ENCODE data around the gene CBR4.

The CBR4 gene

DNA sequence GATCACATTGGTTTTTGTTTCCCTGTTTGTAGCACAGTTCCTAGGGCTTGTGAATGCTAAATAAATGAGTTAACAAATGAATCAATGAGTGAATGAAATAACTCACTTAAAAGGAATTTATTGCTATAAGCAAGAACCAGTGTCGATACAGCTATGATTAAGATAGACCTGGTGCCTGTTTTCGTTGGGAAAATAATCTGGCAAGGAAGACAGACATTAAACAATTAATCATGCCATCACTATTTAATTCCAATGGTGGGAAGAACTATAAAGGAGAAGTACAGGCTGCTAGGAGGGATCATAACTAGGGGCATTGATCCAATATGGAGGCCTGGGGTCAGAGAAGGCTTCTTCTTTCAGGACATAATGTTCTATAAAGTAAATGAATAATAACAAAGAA, 4.5 kb upstream of the CBR4 start:
- H3K4me3 ChIP-seq (ENCODE audit: low read length): no peak overlapping the region
- DNase-seq (ENCODE audit: low read depth, low spot score): no peak
- no peaks in the 10 kb centered on the region for H3K9me3 ChIP-seq (ENCODE audit: control insufficient read depth, insufficient read depth, low read length)
- H3K36me3 ChIP-seq (ENCODE audit: control insufficient read depth, insufficient read depth, low read length): no peaks in the 10 kb centered on the region
- H3K27ac ChIP-seq (ENCODE audit: low read length): no peak overlapping the region
- no peaks in the 10 kb centered on the region for H3K27me3 ChIP-seq (ENCODE audit: control insufficient read depth, insufficient read depth, low read length)
- no peaks in the 10 kb centered on the region for H3K4me1 ChIP-seq (ENCODE audit: control insufficient read depth, insufficient read depth, low read length)
- WGBS (ENCODE audit: insufficient coverage, insufficient read length): no CpG with 5 or more reads among the region's 2 CpGs

DNA sequence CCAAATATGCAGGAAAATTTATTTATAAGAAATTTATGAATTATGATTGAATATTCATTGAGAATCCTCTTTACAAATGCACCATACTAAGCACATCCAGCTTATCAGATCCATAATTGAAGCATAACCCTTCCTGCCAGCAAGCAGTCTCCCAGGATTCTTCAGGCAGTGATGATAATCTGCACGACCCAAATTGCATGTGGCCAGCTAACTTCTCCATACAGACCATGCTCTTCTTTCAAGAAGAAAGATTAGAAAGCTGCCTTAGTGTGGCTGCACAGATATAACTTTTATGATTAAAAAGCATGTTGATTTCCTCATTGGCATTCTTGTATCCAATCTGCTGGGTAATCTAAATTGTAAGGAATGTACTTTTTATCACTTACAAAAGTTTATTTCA, 3.3 kb upstream of the CBR4 start:
- Histone ChIP-seq H3K27ac (ENCODE audit: low read length) (no peak overlapping the region), H3K4me1 (ENCODE audit: control insufficient read depth, insufficient read depth, low read length) (no peaks in the 10 kb centered on the region), H3K27me3 (ENCODE audit: control insufficient read depth, insufficient read depth, low read length) (no peaks in the 10 kb centered on the region), H3K36me3 (ENCODE audit: control insufficient read depth, insufficient read depth, low read length) (no peaks in the 10 kb centered on the region), H3K9me3 (ENCODE audit: control insufficient read depth, insufficient read depth, low read length) (no peaks in the 10 kb centered on the region), H3K4me3 (ENCODE audit: low read length) (no peak overlapping the region)
- no peak for DNase-seq (ENCODE audit: low read depth, low spot score)
- WGBS (ENCODE audit: insufficient coverage, insufficient read length): no CpG with 5 or more reads among the region's 1 CpG

DNA sequence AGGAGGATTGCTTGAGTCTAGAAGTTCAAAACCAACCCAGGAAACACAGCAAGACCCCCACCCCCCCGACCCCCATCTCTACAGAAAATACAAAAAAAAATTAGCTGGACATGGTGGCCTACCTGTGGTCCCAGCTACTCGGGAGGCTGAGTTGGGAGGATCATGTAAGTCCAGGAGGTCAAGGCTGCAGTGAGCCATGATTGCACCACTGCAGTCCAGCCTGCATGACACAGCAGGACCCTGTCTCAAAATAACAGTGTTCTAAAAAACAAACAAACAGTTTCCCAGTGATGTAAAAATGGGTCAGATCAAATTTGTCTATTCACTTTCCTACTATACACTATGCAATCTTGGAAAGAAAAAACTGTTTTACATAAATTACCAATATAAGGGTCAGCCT, 2.0 kb upstream of the CBR4 start:
- H3K36me3 ChIP-seq (ENCODE audit: control insufficient read depth, insufficient read depth, low read length): no peaks in the 10 kb centered on the region
- DNase-seq (ENCODE audit: low read depth, low spot score): no peak
- H3K27me3 ChIP-seq (ENCODE audit: control insufficient read depth, insufficient read depth, low read length): no peaks in the 10 kb centered on the region
- H3K9me3 ChIP-seq (ENCODE audit: control insufficient read depth, insufficient read depth, low read length): no peaks in the 10 kb centered on the region
- no peak overlapping the region for H3K4me3 ChIP-seq (ENCODE audit: low read length)
- no CpG with 5 or more reads among the region's 2 CpGs for WGBS (ENCODE audit: insufficient coverage, insufficient read length)
- H3K4me1 ChIP-seq (ENCODE audit: control insufficient read depth, insufficient read depth, low read length): no peaks in the 10 kb centered on the region
- no peak overlapping the region for H3K27ac ChIP-seq (ENCODE audit: low read length)

DNA sequence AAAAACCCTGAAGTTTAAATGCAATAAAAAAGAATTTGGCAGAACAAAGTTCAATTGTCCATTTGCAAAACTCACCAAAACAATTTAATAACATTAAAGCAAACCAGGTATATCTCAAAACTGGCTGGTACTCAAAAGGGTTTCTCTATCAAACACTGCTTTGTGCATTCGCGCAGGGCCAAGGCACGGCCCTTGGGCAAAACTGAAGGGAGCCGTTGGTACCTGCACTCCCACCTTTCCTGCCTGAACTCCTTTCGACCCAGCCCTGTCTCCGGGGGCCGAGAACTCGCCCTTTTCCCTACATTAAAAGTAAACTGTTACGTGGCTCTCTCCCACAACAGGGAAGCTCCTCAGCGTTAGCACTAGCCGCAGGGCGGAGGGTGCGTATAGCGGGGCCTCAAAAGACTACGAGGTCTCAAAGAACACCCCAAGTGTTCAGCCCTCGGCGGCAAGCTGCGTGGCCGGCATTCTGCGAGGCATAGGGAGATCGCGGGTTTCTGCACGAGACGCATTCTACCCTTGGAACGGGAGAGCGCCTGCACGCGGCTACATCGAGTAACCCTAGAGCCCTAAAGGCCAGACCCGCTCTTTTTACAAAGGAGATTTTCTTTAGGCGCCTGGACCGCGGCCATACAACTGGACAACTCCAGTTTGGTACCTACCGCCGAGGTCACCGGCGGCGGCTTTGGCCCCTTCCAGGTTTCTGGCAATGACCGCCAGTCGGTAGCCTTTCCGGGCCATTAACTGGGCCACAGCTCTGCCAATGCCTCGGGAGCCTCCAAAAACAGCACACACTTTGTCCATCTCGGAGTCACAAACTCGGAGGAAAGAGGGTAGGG, 550 bp downstream of the CBR4 start:
- Histone ChIP-seq H3K36me3 (ENCODE audit: control insufficient read depth, insufficient read depth, low read length) (no peaks in the 10 kb centered on the region), H3K27me3 (ENCODE audit: control insufficient read depth, insufficient read depth, low read length) (no peaks in the 10 kb centered on the region), H3K27ac (ENCODE audit: low read length) (no peak overlapping the region), H3K4me3 (ENCODE audit: low read length) (peak overlapping the region; percentile 66; the same call in 1 of the 2 replicates), H3K9me3 (ENCODE audit: control insufficient read depth, insufficient read depth, low read length) (no peaks in the 10 kb centered on the region), H3K4me1 (ENCODE audit: control insufficient read depth, insufficient read depth, low read length) (no peaks in the 10 kb centered on the region)
- WGBS (ENCODE audit: insufficient coverage, insufficient read length): no CpG with 5 or more reads among the region's 44 CpGs
- no peak for DNase-seq (ENCODE audit: low read depth, low spot score)

- Histone ChIP-seq H3K4me3 (ENCODE audit: low read length) (no peak overlapping the region), H3K27me3 (ENCODE audit: control insufficient read depth, insufficient read depth, low read length) (no peaks in the 10 kb centered on the region), H3K36me3 (ENCODE audit: control insufficient read depth, insufficient read depth, low read length) (no peaks in the 10 kb centered on the region), H3K27ac (ENCODE audit: low read length) (no peak overlapping the region), H3K4me1 (ENCODE audit: control insufficient read depth, insufficient read depth, low read length) (no peaks in the 10 kb centered on the region), H3K9me3 (ENCODE audit: control insufficient read depth, insufficient read depth, low read length) (no peaks in the 10 kb centered on the region)
- no CpG with 5 or more reads among the region's 1 CpG for WGBS (ENCODE audit: insufficient coverage, insufficient read length)
- no peak for DNase-seq (ENCODE audit: low read depth, low spot score)
Observed at GRCh38 chr4:169005453-169006099, 4.5 kb downstream of the CBR4 start.

DNA sequence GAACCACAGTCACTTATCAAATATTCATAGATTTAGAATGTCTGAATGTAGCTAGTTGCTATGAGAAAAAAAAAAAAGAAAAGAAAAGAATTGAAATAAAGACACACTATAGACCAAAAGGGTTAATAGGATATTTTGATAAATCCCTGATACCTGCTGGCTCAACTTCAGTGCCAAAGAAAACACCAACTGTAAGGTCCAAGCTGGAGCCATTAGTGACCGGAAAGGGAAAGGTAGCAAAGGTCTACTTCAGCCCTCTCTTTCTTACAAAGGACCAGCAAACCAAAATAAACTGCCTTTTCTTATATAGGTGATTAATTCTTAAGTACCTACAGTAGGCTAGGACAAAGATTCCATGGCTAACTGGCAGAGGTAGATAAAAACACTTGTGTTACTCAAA, 9.7 kb downstream of the CBR4 start:
- no peak for DNase-seq (ENCODE audit: low read depth, low spot score)
- H3K9me3 ChIP-seq (ENCODE audit: control insufficient read depth, insufficient read depth, low read length): no peaks in the 10 kb centered on the region
- H3K4me1 ChIP-seq (ENCODE audit: control insufficient read depth, insufficient read depth, low read length): no peaks in the 10 kb centered on the region
- no peaks in the 10 kb centered on the region for H3K36me3 ChIP-seq (ENCODE audit: control insufficient read depth, insufficient read depth, low read length)
- H3K4me3 ChIP-seq (ENCODE audit: low read length): no peak overlapping the region
- H3K27ac ChIP-seq (ENCODE audit: low read length): no peak overlapping the region
- H3K27me3 ChIP-seq (ENCODE audit: control insufficient read depth, insufficient read depth, low read length): no peaks in the 10 kb centered on the region
- no CpG with 5 or more reads among the region's 1 CpG for WGBS (ENCODE audit: insufficient coverage, insufficient read length)

- no CpG with 5 or more reads among the region's 4 CpGs for WGBS (ENCODE audit: insufficient coverage, insufficient read length)
- no peak for DNase-seq (ENCODE audit: low read depth, low spot score)
- no peaks in the 10 kb centered on the region for H3K36me3 ChIP-seq (ENCODE audit: control insufficient read depth, insufficient read depth, low read length)
Observed at GRCh38 chr4:168999809-169000208, 10.2 kb downstream of the CBR4 start.

DNA sequence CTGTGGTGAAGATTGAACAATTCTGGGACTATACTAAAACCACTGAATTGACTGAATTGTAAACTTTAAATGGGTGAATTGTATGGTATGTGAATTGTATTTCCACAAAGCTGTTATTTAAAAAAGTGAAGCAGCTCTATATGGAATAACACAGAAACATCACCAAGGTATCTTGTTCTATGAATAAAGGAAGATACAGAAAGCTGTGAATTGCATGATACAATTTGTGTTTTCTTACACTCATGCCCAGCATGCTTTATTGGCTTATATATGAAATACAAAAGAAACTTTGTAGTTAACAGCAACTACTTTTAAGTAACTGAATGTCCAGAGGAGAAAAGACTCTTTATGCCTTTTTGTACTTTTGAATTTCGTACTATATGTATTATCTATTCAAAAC, 11.5 kb downstream of the CBR4 start:
- no peak for DNase-seq (ENCODE audit: low read depth, low spot score)
- Histone ChIP-seq H3K27me3 (ENCODE audit: control insufficient read depth, insufficient read depth, low read length) (no peaks in the 10 kb centered on the region), H3K4me3 (ENCODE audit: low read length) (no peak overlapping the region), H3K9me3 (ENCODE audit: control insufficient read depth, insufficient read depth, low read length) (no peaks in the 10 kb centered on the region), H3K27ac (ENCODE audit: low read length) (no peak overlapping the region), H3K4me1 (ENCODE audit: control insufficient read depth, insufficient read depth, low read length) (no peaks in the 10 kb centered on the region), H3K36me3 (ENCODE audit: control insufficient read depth, insufficient read depth, low read length) (no peaks in the 10 kb centered on the region)
- no CpG with 5 or more reads among the region's 1 CpG for WGBS (ENCODE audit: insufficient coverage, insufficient read length)

More at GRCh38 chr4:168999809-169000208, 10.2 kb downstream of the CBR4 start:
- Histone ChIP-seq H3K27me3 (ENCODE audit: control insufficient read depth, insufficient read depth, low read length) (no peaks in the 10 kb centered on the region), H3K9me3 (ENCODE audit: control insufficient read depth, insufficient read depth, low read length) (no peaks in the 10 kb centered on the region), H3K4me3 (ENCODE audit: low read length) (no peak overlapping the region), H3K4me1 (ENCODE audit: control insufficient read depth, insufficient read depth, low read length) (no peaks in the 10 kb centered on the region), H3K27ac (ENCODE audit: low read length) (no peak overlapping the region)

DNA sequence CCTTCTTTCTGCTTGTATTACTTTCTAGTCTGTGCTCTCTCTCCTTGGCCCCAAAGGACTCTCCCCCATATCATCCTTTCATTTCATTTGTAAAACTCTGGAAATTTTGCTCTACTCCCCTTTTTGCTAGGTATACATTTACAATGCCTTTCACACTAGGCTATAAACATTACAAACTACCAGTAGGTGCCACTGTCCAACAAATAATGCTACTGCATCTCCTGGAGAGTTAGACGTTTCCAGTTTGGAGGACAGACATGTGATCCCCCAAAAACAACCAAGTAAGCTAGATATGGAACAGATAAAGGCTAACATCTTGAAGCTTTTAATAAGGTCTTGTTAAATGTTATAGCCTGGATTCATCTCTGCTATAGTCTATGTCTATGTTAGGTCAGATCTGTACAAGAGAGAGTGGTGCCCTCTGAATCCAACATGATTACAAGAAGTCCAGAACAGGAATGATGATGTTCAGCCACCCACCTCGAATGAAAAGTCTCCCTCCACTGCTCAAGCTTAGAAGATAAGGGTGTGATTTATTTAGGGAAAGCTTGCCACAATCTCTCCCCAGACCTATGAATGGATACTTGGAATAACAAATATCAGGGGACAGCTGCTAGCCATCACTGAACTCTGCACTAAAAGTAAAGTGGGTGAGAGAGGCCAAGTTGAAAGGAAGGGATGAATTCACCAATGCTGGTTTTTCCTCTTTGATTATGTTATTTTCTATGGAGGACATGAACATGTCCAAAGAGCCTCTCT, 14.3 kb downstream of the CBR4 start:
- no CpG with 5 or more reads among the region's 2 CpGs for WGBS (ENCODE audit: insufficient coverage, insufficient read length)
- no peaks in the 10 kb centered on the region for H3K4me1 ChIP-seq (ENCODE audit: control insufficient read depth, insufficient read depth, low read length)
- H3K27ac ChIP-seq (ENCODE audit: low read length): no peak overlapping the region
- no peaks in the 10 kb centered on the region for H3K36me3 ChIP-seq (ENCODE audit: control insufficient read depth, insufficient read depth, low read length)
- H3K4me3 ChIP-seq (ENCODE audit: low read length): no peak overlapping the region
- H3K27me3 ChIP-seq (ENCODE audit: control insufficient read depth, insufficient read depth, low read length): no peaks in the 10 kb centered on the region
- H3K9me3 ChIP-seq (ENCODE audit: control insufficient read depth, insufficient read depth, low read length): no peaks in the 10 kb centered on the region
- DNase-seq (ENCODE audit: low read depth, low spot score): no peak

GRCh38 chr4:168994958-168995357, 15.1 kb downstream of the CBR4 start:
- no peaks in the 10 kb centered on the region for H3K27me3 ChIP-seq (ENCODE audit: control insufficient read depth, insufficient read depth, low read length)
- H3K4me1 ChIP-seq (ENCODE audit: control insufficient read depth, insufficient read depth, low read length): no peaks in the 10 kb centered on the region
- no CpG with 5 or more reads among the region's 4 CpGs for WGBS (ENCODE audit: insufficient coverage, insufficient read length)
- H3K36me3 ChIP-seq (ENCODE audit: control insufficient read depth, insufficient read depth, low read length): no peaks in the 10 kb centered on the region
- H3K27ac ChIP-seq (ENCODE audit: low read length): no peak overlapping the region
- no peaks in the 10 kb centered on the region for H3K9me3 ChIP-seq (ENCODE audit: control insufficient read depth, insufficient read depth, low read length)
- no peak overlapping the region for H3K4me3 ChIP-seq (ENCODE audit: low read length)
- DNase-seq (ENCODE audit: low read depth, low spot score): no peak
